GM10847 (cell line): ENCODE results near the gene EPM2AIP1.

ENCODE experiments used
- POLR2A ChIP-seq: IDR thresholded peaks from 2 replicates; pipeline ENCODE4 v1.6.1; 2011; ENCODE audit not compliant: insufficient read length; ENCODE audit errors: extremely low read depth

Gene EPM2AIP1

GRCh38 chr3:36964331-36964730, 28.6 kb downstream of the EPM2AIP1 start:
- no peak for TF ChIP-seq POLR2A

GRCh38 chr3:36960502-36960901, 32.4 kb downstream of the EPM2AIP1 start:
- TF ChIP-seq POLR2A: no peak

- TF ChIP-seq POLR2A: no peak
Observed at GRCh38 chr3:36959821-36960220, 33.1 kb downstream of the EPM2AIP1 start.

GRCh38 chr3:36957862-36958686, 34.9 kb downstream of the EPM2AIP1 start:
- TF ChIP-seq POLR2A: no peak

GRCh38 chr3:36957063-36957462, 35.9 kb downstream of the EPM2AIP1 start:
- TF ChIP-seq POLR2A: no peak

GRCh38 chr3:36956155-36956554, 36.8 kb downstream of the EPM2AIP1 start:
- TF ChIP-seq POLR2A: no peak

- no peak for TF ChIP-seq POLR2A
Observed at GRCh38 chr3:36954452-36955134, 38.3 kb downstream of the EPM2AIP1 start.

GRCh38 chr3:36945333-36945980, 47.5 kb downstream of the EPM2AIP1 start:
- TF ChIP-seq POLR2A: no peak

- TF ChIP-seq POLR2A: no peak
Observed at GRCh38 chr3:36944641-36945270, 48.2 kb downstream of the EPM2AIP1 start, which contains the start of gene TRANK1. TRANK1 (minus strand) TSS chr3:36945054; CDS start chr3:36944809, 245 bp downstream.

- TF ChIP-seq POLR2A: no peak
Observed at GRCh38 chr3:36944012-36944640, 48.8 kb downstream of the EPM2AIP1 start.

GRCh38 chr3:36943601-36944000, 49.3 kb downstream of the EPM2AIP1 start:
- TF ChIP-seq POLR2A: no peak

GRCh38 chr3:36942638-36943248, 50.2 kb downstream of the EPM2AIP1 start:
- TF ChIP-seq POLR2A: no peak

GRCh38 chr3:36941658-36942057, 51.3 kb downstream of the EPM2AIP1 start:
- no peak for TF ChIP-seq POLR2A

GRCh38 chr3:36941162-36941561, 51.8 kb downstream of the EPM2AIP1 start:
- no peak for TF ChIP-seq POLR2A
